ENCODE results near the gene ITGB2.

Gene ITGB2

GRCh38 chr21:44920694-44921604 lies at the start of gene ITGB2:
ITGB2 (minus strand) TSS chr21:44920899; CDS start chr21:44910782, 10,117 bp downstream.
- Histone ChIP-seq H3K27me3 (ENCODE audit: insufficient read depth, poor library complexity, severe bottlenecking) (no peaks in the 10 kb centered on the region), H3K9me3 (ENCODE audit: severe bottlenecking) (no peaks in the 10 kb centered on the region), H3K27ac (ENCODE audit: poor library complexity, severe bottlenecking) (no peak within 1 kb of the TSS), H3K36me3 (ENCODE audit: low read depth) (no peaks in the 10 kb centered on the region), H3K4me3 (ENCODE audit: severe bottlenecking) (no peak within 1 kb of the TSS), H3K4me1 (ENCODE audit: insufficient read depth, poor library complexity, severe bottlenecking) (peaks cover 28% of the 10 kb centered on the region)
- TF ChIP-seq CTCF (IDR thresholded peaks at IDR 0.05; ENCODE audit: poor library complexity, severe bottlenecking) = no peak
- no peak for ATAC-seq (ENCODE audit: low read depth)
- DNase-seq (ENCODE audit: low spot score) = no peak

GRCh38 chr21:44969931-44970755 lies 49.4 kb upstream of the ITGB2 start:
- DNase-seq (ENCODE audit: low spot score) (no peak), ATAC-seq (ENCODE audit: low read depth) (no peak)
- H3K4me3 ChIP-seq (ENCODE audit: severe bottlenecking) = no peak overlapping the region
- peaks cover 43% of the 10 kb centered on the region for H3K36me3 ChIP-seq (ENCODE audit: low read depth)
- TF ChIP-seq CTCF (IDR thresholded peaks at IDR 0.05; ENCODE audit: poor library complexity, severe bottlenecking) = no peak
- no peaks in the 10 kb centered on the region for H3K4me1 ChIP-seq (ENCODE audit: insufficient read depth, poor library complexity, severe bottlenecking)
- no peaks in the 10 kb centered on the region for H3K27me3 ChIP-seq (ENCODE audit: insufficient read depth, poor library complexity, severe bottlenecking)
- H3K9me3 ChIP-seq (ENCODE audit: severe bottlenecking) = no peaks in the 10 kb centered on the region
- H3K27ac ChIP-seq (ENCODE audit: poor library complexity, severe bottlenecking) = no peak overlapping the region

GRCh38 chr21:44969066-44969670 lies 48.5 kb upstream of the ITGB2 start:
- DNase-seq (ENCODE audit: low spot score) (no peak), ATAC-seq (ENCODE audit: low read depth) (no peak)
- Histone ChIP-seq H3K4me1 (ENCODE audit: insufficient read depth, poor library complexity, severe bottlenecking) (no peaks in the 10 kb centered on the region), H3K27me3 (ENCODE audit: insufficient read depth, poor library complexity, severe bottlenecking) (no peaks in the 10 kb centered on the region), H3K4me3 (ENCODE audit: severe bottlenecking) (no peak overlapping the region), H3K36me3 (ENCODE audit: low read depth) (peaks cover 44% of the 10 kb centered on the region), H3K9me3 (ENCODE audit: severe bottlenecking) (no peaks in the 10 kb centered on the region), H3K27ac (ENCODE audit: poor library complexity, severe bottlenecking) (no peak overlapping the region)
- no peak for TF ChIP-seq CTCF (IDR thresholded peaks at IDR 0.05; ENCODE audit: poor library complexity, severe bottlenecking)

GRCh38 chr21:44967082-44968047 lies 46.7 kb upstream of the ITGB2 start:
- DNase-seq (ENCODE audit: low spot score) (no peak), ATAC-seq (ENCODE audit: low read depth) (no peak)
- H3K4me3 ChIP-seq (ENCODE audit: severe bottlenecking) = no peak overlapping the region
- no peaks in the 10 kb centered on the region for H3K9me3 ChIP-seq (ENCODE audit: severe bottlenecking)
- no peak overlapping the region for H3K27ac ChIP-seq (ENCODE audit: poor library complexity, severe bottlenecking)
- no peaks in the 10 kb centered on the region for H3K27me3 ChIP-seq (ENCODE audit: insufficient read depth, poor library complexity, severe bottlenecking)
- no peak for TF ChIP-seq CTCF (IDR thresholded peaks at IDR 0.05; ENCODE audit: poor library complexity, severe bottlenecking)
- peaks cover 8% of the 10 kb centered on the region for H3K4me1 ChIP-seq (ENCODE audit: insufficient read depth, poor library complexity, severe bottlenecking)
- H3K36me3 ChIP-seq (ENCODE audit: low read depth) = peaks cover 46% of the 10 kb centered on the region

Measured in RWPE2 (cell line).